Subcutaneous abdominal adipose tissue (tissue), 5 donors: ENCODE measurements around the gene VAV2.
A peak's percentile ranks its signal among the peaks of the same experiment; 100 is the strongest.

Experiments
- H3K27ac ChIP-seq: one replicate; pipeline ENCODE4 v1.7.0; 2013; ENCODE audit warnings: low read depth, mild to moderate bottlenecking, inconsistent platforms, low read length, moderate library complexity
- H3K27me3 ChIP-seq, 5 donors: one replicate each; pipeline ENCODE4 v1.7.0; 2013; ENCODE audit warnings: low read length in 5 of 5, inconsistent platforms in 1 of 5; ENCODE audit not compliant: control insufficient read depth in 5 of 5, insufficient read depth in 4 of 5
- H3K36me3 ChIP-seq, 5 donors: one replicate each; pipeline ENCODE4 v1.7.0; 2013; ENCODE audit warnings: low read length in 5 of 5; ENCODE audit not compliant: control insufficient read depth in 5 of 5, insufficient read depth in 5 of 5
- H3K4me1 ChIP-seq, 5 donors: one replicate each; pipeline ENCODE4 v1.7.0; 2013; ENCODE audit warnings: low read length in 5 of 5, mild to moderate bottlenecking in 3 of 5, moderate library complexity in 1 of 5; ENCODE audit not compliant: control insufficient read depth in 5 of 5, insufficient read depth in 5 of 5
- H3K4me3 ChIP-seq, 5 donors: one replicate each; pipeline ENCODE4 v1.7.0; 2013; ENCODE audit warnings: low read length in 5 of 5, low read depth in 1 of 5
- H3K9ac ChIP-seq, 5 donors: one replicate each; pipeline ENCODE4 v1.7.0; 2013; ENCODE audit warnings: low read length in 5 of 5, mild to moderate bottlenecking in 4 of 5, moderate library complexity in 3 of 5
- H3K9me3 ChIP-seq, 5 donors: one replicate each; pipeline ENCODE4 v1.7.0; 2013; ENCODE audit warnings: low read length in 5 of 5; ENCODE audit not compliant: control insufficient read depth in 5 of 5
- donor health status: healthy.
- donor health status: healthy.
- donor health status: healthy.
- donor health status: healthy.
- donor health status: healthy.

Gene VAV2

GRCh38 chr9:133919253-133920115 is 72.6 kb downstream of the VAV2 start:
- Histone ChIP-seq H3K36me3 (no peaks in the 10 kb centered on the region), H3K4me3 (no peak overlapping the region), H3K9ac (no peak overlapping the region), H3K27ac (no peak overlapping the region), H3K27me3 (no peaks in the 10 kb centered on the region), H3K9me3 (no peaks in the 10 kb centered on the region), H3K4me1 (peaks cover 0 to 26% (median 3%) of the 10 kb centered on the region in 5 donors)

GRCh38 chr9:133918111-133918813 is 73.9 kb downstream of the VAV2 start:
- Histone ChIP-seq H3K9ac (peak overlapping the region in 1 of 5 donors; percentile 37), H3K4me1 (peaks cover 0 to 26% (median 3%) of the 10 kb centered on the region in 5 donors), H3K4me3 (no peak overlapping the region), H3K36me3 (no peaks in the 10 kb centered on the region), H3K27me3 (no peaks in the 10 kb centered on the region), H3K27ac (no peak overlapping the region), H3K9me3 (no peaks in the 10 kb centered on the region)

GRCh38 chr9:133917375-133917774 is 74.7 kb downstream of the VAV2 start:
- Histone ChIP-seq H3K4me1 (peaks cover 0 to 26% (median 3%) of the 10 kb centered on the region in 5 donors), H3K27me3 (peaks cover 0 to 3% (median 0%) of the 10 kb centered on the region in 5 donors), H3K27ac (no peak overlapping the region)

GRCh38 chr9:133916159-133916541 is 76.0 kb downstream of the VAV2 start:
- no peak overlapping the region for H3K9ac ChIP-seq
- peaks cover 0 to 6% (median 0%) of the 10 kb centered on the region in 5 donors for H3K27me3 ChIP-seq
- no peak overlapping the region for H3K4me3 ChIP-seq
- H3K4me1 ChIP-seq, result peaks cover 0 to 26% (median 3%) of the 10 kb centered on the region in 5 donors
- H3K36me3 ChIP-seq, result no peaks in the 10 kb centered on the region
- no peak overlapping the region for H3K27ac ChIP-seq
- H3K9me3 ChIP-seq, result no peaks in the 10 kb centered on the region

More at GRCh38 chr9:133917375-133917774, 74.7 kb downstream of the VAV2 start:
- no peak overlapping the region for H3K4me3 ChIP-seq
- no peaks in the 10 kb centered on the region for H3K36me3 ChIP-seq
- no peak overlapping the region for H3K9ac ChIP-seq
- H3K9me3 ChIP-seq, result no peaks in the 10 kb centered on the region

DNA sequence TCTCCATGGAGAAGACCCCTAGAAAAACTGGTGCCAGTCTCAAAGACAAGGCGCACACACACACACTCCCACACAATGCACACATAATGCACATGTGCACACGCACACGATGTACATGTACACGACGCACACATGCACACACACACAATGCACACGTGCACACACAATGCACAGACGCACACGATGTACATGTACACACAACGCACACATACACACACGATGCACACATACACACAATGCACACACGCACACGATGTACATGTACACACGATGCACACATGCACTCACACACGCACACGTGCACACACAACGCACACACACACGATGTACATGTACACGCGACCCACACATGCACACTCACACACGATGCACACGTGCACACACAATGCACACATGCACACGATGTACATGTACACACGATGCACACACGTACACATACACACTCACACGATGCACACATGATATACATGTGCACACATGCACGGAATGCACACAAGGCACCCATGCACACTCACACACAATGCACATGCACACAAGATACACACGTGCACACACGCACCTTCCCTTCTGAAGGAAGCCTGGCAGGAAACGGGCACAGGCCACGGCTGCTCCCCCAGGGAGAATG is 76.5 kb downstream of the VAV2 start:
- H3K4me3 ChIP-seq, result no peak overlapping the region
- H3K27me3 ChIP-seq, result peaks cover 0 to 7% (median 0%) of the 10 kb centered on the region in 5 donors
- peaks cover 0 to 26% (median 3%) of the 10 kb centered on the region in 5 donors for H3K4me1 ChIP-seq
- H3K36me3 ChIP-seq, result no peaks in the 10 kb centered on the region
- no peaks in the 10 kb centered on the region for H3K9me3 ChIP-seq
- no peak overlapping the region for H3K9ac ChIP-seq
- no peak overlapping the region for H3K27ac ChIP-seq

DNA sequence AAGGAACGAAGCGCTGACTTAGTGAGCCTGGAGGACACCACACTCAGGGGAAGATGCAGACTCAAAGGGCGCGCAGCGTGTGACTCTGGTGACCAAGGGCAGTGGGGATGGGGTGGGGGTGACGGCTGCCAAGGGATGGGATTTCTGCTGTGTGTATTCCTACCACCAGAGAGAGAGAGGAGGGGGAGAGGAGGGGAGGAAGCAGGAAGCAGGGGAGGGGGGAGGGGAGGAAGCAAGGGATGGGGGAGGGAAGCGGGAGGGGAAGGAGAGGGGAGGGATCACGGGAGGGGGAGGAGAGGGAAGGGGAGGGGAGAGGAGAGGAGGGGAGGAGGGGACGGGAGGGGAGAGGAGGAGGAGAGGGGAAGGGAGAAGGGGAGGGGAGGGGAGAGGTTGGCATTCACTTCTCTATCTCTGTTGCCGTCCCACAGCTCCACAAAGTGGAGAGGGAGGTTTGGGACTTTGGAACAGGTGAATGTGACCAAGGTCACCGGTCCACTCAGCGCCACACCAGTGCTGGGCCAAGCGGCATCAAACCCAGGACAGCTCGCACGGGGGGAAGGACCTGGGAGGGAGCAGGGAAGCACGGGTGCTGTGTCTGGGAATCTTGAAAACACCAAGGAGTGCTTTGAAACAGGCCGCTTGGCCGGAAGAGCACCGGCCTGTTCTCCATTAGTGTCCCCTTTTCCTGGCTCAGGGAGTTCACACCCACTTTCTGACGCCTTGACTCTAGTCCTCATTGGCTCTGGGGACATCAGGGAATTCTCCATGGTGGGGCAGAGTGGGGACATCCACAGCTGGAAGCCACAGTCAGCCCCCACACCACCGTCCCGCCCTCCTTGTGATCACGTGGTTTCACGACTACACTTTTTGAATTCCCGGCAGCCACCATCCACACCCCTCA is 77.4 kb downstream of the VAV2 start:
- Histone ChIP-seq H3K9ac (no peak overlapping the region), H3K4me3 (no peak overlapping the region), H3K36me3 (no peaks in the 10 kb centered on the region), H3K27ac (no peak overlapping the region), H3K27me3 (peaks cover 0 to 7% (median 0%) of the 10 kb centered on the region in 5 donors), H3K9me3 (no peaks in the 10 kb centered on the region), H3K4me1 (peaks cover 0 to 22% (median 3%) of the 10 kb centered on the region in 5 donors)

GRCh38 chr9:133913571-133914369 is 78.4 kb downstream of the VAV2 start:
- H3K27ac ChIP-seq, result no peak overlapping the region
- H3K9me3 ChIP-seq, result no peaks in the 10 kb centered on the region
- H3K4me3 ChIP-seq, result no peak overlapping the region
- H3K27me3 ChIP-seq, result peaks cover 0 to 7% (median 0%) of the 10 kb centered on the region in 5 donors
- peaks cover 0 to 17% (median 3%) of the 10 kb centered on the region in 5 donors for H3K4me1 ChIP-seq
- H3K9ac ChIP-seq, result no peak overlapping the region
- no peaks in the 10 kb centered on the region for H3K36me3 ChIP-seq

DNA sequence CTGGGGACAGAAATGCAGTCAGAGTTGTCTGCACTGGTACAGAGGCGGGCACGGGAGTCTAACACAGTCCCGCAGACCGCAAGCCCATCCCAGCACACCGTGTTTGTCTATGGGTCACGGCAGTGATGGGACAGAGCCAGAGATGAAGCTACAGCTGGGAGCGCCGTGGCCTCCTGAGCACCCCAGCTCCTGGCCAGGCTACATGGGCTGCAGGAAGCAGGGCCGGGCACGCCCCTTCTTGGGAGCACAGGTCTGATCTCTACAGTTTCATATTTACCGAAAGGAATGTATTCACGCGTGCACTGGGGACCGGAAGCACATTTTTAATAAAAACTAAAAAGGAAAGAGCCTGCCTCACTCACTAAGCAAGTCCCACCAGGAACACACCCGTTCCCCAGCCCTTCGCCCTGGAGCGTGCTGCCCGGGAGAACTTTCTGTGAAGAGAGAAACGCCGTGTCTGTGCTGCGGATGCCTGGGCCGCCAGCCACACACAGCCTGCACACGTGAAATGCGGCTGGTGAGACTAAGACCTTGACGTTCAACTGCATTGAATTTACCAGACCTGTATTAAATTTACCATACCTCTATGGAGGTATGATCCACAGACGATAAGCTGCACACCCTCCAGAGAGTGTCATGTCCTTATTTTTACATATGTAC is 81.1 kb downstream of the VAV2 start:
- H3K27me3 ChIP-seq, result peaks cover 0 to 7% (median 0%) of the 10 kb centered on the region in 5 donors
- H3K36me3 ChIP-seq, result no peaks in the 10 kb centered on the region
- no peak overlapping the region for H3K9ac ChIP-seq
- H3K9me3 ChIP-seq, result no peaks in the 10 kb centered on the region
- peaks cover 0 to 13% (median 3%) of the 10 kb centered on the region in 5 donors for H3K4me1 ChIP-seq
- no peak overlapping the region for H3K27ac ChIP-seq
- H3K4me3 ChIP-seq, result no peak overlapping the region
